Left ventricle myocardium inferior (tissue), 1 donor: Measurements from ENCODE around the gene SCN3B. TPM values are rescaled to one million over a fixed set of nuclear protein-coding genes. Genes with fewer than 3 reads are reported as not detected.

Experiments
- DNase-seq: peaks from one replicate; pipeline ENCODE4 v3.0.0-alpha.2; 2020
- H3K27ac ChIP-seq: fragments of 200-600 bp; replicated peaks from 2 replicates; pipeline ENCODE4 v1.8.0; 2021
- H3K27me3 ChIP-seq: fragments of 200-600 bp; 2 replicates; pipeline ENCODE4 v1.8.0; 2021; ENCODE audit warnings: low read depth
- H3K36me3 ChIP-seq: fragments of 200-600 bp; 2 replicates; pipeline ENCODE4 v1.8.0; 2021
- H3K4me1 ChIP-seq: fragments of 200-600 bp; 2 replicates; pipeline ENCODE4 v1.8.0; 2021
- H3K4me3 ChIP-seq: fragments of 200-600 bp; 2 replicates; pipeline ENCODE4 v1.8.0; 2021; ENCODE audit warnings: mild to moderate bottlenecking, moderate library complexity
- H3K9me3 ChIP-seq: fragments of 200-600 bp; replicated peaks from 2 replicates; pipeline ENCODE4 v1.8.0; 2021
- CTCF ChIP-seq: fragments of 200-600 bp; IDR thresholded peaks from 2 replicates; pipeline ENCODE4 v1.8.0; 2021; ENCODE audit warnings: antibody characterized with exemption, mild to moderate bottlenecking, borderline replicate concordance
- intact Hi-C: fragments of 100-400 bp; cut with micrococcal nuclease; formaldehyde crosslinking; loops from one replicate; pipeline ENCODE4 v1.11.0; 2022
- total RNA-seq: library from RNA; stranded (reverse); fragmentation: NEBNext Ultra II Directional; extraction: Animal tissue kit (Norgen Biotek cat#: 25700); gene quantifications from one replicate; pipeline ENCODE4 v1.2.1, GENCODE V29; 2021
- donor health status: DM: no; HTN: yes; CAD: no; lungs with severe emphysema.

SCN3B gene
- total RNA-seq, 1 donor from 2014 or later: 1.9 TPM

- Histone ChIP-seq H3K9me3 (no peaks in the 10 kb centered on the region), H3K4me3 (no peak overlapping the region), H3K36me3 (no peaks in the 10 kb centered on the region), H3K4me1 (peaks cover 13% of the 10 kb centered on the region), H3K27me3 (no peaks in the 10 kb centered on the region), H3K27ac (no peak overlapping the region)
- no peak for DNase-seq
- no peak for TF ChIP-seq CTCF
- intact Hi-C loops: no loop called here
These were observed 64.0 kb downstream of the SCN3B start for GRCh38 chr11:123590296-123590912.

GRCh38 chr11:123588864-123589262 lies 65.6 kb downstream of the SCN3B start:
- no peaks in the 10 kb centered on the region for H3K27me3 ChIP-seq
- no peaks in the 10 kb centered on the region for H3K36me3 ChIP-seq
- intact Hi-C loops: no loop called here
- no peaks in the 10 kb centered on the region for H3K9me3 ChIP-seq
- peaks cover 18% of the 10 kb centered on the region for H3K4me1 ChIP-seq
- no peak for DNase-seq
- H3K4me3 ChIP-seq: no peak overlapping the region
- TF ChIP-seq CTCF: no peak
- H3K27ac ChIP-seq: no peak overlapping the region

- no peaks in the 10 kb centered on the region for H3K9me3 ChIP-seq
These were observed 66.1 kb downstream of the SCN3B start for GRCh38 chr11:123588117-123588863.

GRCh38 chr11:123587559-123587958 lies 66.9 kb downstream of the SCN3B start:
- no peak overlapping the region for H3K27ac ChIP-seq
- intact Hi-C loops: no loop called here
- peaks cover 18% of the 10 kb centered on the region for H3K4me1 ChIP-seq
- H3K36me3 ChIP-seq: no peaks in the 10 kb centered on the region
- DNase-seq: no peak
- H3K4me3 ChIP-seq: no peak overlapping the region
- H3K27me3 ChIP-seq: no peaks in the 10 kb centered on the region
- no peaks in the 10 kb centered on the region for H3K9me3 ChIP-seq
- no peak for TF ChIP-seq CTCF

More at GRCh38 chr11:123588117-123588863, 66.1 kb downstream of the SCN3B start:
- H3K4me1 ChIP-seq: peaks cover 18% of the 10 kb centered on the region
- no peak for TF ChIP-seq CTCF
- intact Hi-C loops: no loop called here
- no peak for DNase-seq
- no peak overlapping the region for H3K27ac ChIP-seq
- H3K36me3 ChIP-seq: no peaks in the 10 kb centered on the region
- no peaks in the 10 kb centered on the region for H3K27me3 ChIP-seq
- no peak overlapping the region for H3K4me3 ChIP-seq

- no peaks in the 10 kb centered on the region for H3K27me3 ChIP-seq
- TF ChIP-seq CTCF: no peak
- intact Hi-C loops: no loop called here
- H3K4me1 ChIP-seq: peaks cover 18% of the 10 kb centered on the region
- H3K4me3 ChIP-seq: no peak overlapping the region
- no peaks in the 10 kb centered on the region for H3K36me3 ChIP-seq
- no peak for DNase-seq
- H3K9me3 ChIP-seq: no peaks in the 10 kb centered on the region
- H3K27ac ChIP-seq: no peak overlapping the region
These were observed 67.4 kb downstream of the SCN3B start for GRCh38 chr11:123587044-123587443.
